NCI-H526 treated with DMSO at 0.1 percent for 48 hours (cell line): ENCODE results near the gene RAB3A.
A peak's percentile ranks its signal among the peaks of the same experiment; 100 is the strongest.

ENCODE experiments used
- DNase-seq: peaks from one replicate; lab custom pipeline; 2025; lab: John Stamatoyannopoulos, UW

RAB3A gene

GRCh38 chr19:18197306-18197705 is 6.5 kb downstream of the RAB3A start:
- no peak for DNase-seq

DNA sequence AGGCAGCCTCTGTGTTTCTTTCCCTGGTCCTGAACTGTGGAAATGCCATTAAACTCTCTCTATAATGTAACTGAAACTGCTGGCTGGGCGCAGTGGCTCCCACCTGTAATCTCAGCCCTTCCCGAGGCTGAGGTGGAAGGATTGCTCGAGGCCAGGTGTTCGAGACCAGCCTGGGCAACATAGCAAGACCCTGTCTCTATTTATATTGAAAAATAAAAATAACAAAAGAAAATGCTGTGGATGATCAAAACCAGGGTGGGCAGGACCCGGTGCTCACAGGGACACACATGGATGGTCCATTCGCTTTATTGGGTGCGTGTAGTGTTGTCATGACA is 7.4 kb downstream of the RAB3A start:
- DNase-seq, result no peak

- DNase-seq, result no peak
Measured at GRCh38 chr19:18194554-18195238, 9.1 kb downstream of the RAB3A start.

DNA sequence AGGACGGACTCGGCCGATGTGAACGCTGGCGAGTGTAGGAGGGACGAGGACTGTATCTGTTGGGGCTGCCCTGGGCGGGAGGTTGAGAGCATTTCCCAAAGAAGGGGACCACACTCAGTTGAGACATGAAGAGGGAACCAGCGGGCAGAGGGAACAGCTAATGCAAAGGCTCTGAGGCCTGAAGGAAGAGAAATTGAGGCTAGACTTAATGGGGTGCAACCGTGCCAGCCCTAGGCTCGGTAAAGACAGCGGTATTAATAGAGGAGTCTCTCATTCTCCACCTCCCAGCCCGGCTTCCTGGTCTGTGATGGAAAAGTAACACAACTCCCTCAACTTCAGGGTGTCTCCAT is 9.7 kb downstream of the RAB3A start:
- no peak for DNase-seq

GRCh38 chr19:18193388-18194180 is 10.3 kb downstream of the RAB3A start:
- DNase-seq, result no peak

DNA sequence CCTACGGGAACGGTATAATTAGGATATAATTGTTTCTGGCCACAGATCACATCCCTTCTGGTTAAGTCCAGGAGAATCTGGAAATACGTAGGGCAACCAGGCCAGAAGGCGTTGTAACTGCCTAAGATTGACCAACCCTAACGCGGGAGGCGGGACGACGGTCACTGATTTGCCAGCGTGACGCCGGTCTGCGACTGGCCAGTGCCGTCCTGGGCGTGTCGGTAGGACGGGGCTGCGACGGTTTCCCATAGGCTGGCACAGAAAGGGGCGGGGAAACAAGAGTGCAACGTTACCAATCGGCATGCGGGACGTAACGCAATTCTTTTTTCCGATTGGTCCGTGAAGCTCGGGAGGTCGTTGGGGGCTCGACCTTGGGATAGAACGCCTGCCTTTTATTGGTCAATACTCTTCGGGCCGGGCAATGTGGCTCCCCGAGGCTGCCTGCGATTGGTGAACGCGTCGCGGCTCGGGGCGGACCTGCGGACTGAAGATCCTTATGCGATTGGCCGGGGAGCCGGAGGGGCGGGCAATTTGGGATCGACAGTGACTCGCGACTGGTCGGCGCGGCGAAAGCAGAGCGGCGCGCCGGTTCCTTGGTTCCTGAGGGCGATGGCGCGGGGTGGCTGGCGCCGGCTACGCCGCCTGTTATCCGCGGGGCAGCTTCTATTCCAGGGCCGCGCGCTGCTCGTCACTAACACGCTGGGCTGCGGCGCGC is 11.0 kb downstream of the RAB3A start, which contains the start of gene MPV17L2:
TSS of gene MPV17L2 (plus strand) at position 546 of the 715 bp plus-strand sequence. CDS start at position 610, 64 bp downstream.
- DNase-seq, result peak; percentile 98

GRCh38 chr19:18191640-18192062 is 12.2 kb downstream of the RAB3A start:
- DNase-seq, result no peak

GRCh38 chr19:18190278-18190677 is 13.6 kb downstream of the RAB3A start:
- DNase-seq, result no peak

- no peak for DNase-seq
Measured at GRCh38 chr19:18185538-18185937, 18.3 kb downstream of the RAB3A start.

DNA sequence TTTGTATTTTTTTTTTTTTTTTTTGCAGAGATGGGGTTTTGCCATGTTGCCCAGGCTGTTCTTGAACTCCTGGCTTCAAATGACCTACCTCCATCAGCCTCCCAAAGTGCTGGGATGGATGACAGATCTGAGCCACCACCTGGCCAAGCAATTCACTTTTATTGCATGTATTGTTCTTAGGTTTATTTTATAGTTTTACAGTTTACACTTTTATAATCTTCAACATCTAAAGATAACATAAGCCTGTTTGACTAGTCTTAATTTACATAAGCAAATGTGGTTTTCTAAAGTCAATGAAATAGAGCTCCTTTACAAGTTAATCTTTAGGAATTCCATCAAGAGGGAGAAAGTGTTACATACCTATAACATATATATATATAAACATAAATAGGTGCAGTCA is 20.3 kb downstream of the RAB3A start:
- DNase-seq, result peak; percentile 20

GRCh38 chr19:18179957-18180356 is 23.9 kb downstream of the RAB3A start:
- DNase-seq, result no peak

- DNase-seq, result no peak
Measured at GRCh38 chr19:18176367-18177310, 27.2 kb downstream of the RAB3A start.

- DNase-seq, result no peak
Measured at GRCh38 chr19:18174983-18175382, 28.9 kb downstream of the RAB3A start.

- no peak for DNase-seq
Measured at GRCh38 chr19:18173572-18174288, 30.1 kb downstream of the RAB3A start, which contains the start of gene IFI30. Gene IFI30 (plus strand): TSS chr19:18173813. CDS start chr19:18173842, 29 bp downstream.

DNA sequence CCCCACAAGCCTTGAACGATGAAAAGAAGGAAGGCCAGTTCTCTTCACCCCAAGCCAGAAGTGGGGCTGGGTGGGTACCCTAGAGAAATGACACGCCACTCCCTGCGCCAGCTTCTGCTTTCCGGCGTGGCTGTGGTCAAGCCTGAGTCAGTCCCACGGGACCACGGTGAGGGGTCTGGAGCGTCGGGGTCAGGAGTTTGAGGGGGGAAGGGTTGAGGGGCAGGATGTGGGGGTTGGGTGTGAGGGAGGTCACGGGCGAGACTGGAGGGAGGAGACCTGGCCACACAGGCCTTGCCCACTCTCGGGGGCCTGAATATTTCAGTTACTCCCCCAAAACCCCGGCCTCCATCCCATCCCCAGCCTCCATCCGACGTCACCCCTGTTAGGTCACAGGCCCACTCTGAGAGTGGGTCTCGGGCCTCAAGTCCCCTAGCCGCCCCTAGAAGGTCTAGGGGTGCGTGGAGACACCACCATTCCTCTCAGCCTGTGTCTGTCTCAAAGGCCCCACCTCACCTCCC is 30.7 kb downstream of the RAB3A start:
- no peak for DNase-seq

GRCh38 chr19:18172331-18173053 is 31.4 kb downstream of the RAB3A start:
- DNase-seq, result no peak

DNA sequence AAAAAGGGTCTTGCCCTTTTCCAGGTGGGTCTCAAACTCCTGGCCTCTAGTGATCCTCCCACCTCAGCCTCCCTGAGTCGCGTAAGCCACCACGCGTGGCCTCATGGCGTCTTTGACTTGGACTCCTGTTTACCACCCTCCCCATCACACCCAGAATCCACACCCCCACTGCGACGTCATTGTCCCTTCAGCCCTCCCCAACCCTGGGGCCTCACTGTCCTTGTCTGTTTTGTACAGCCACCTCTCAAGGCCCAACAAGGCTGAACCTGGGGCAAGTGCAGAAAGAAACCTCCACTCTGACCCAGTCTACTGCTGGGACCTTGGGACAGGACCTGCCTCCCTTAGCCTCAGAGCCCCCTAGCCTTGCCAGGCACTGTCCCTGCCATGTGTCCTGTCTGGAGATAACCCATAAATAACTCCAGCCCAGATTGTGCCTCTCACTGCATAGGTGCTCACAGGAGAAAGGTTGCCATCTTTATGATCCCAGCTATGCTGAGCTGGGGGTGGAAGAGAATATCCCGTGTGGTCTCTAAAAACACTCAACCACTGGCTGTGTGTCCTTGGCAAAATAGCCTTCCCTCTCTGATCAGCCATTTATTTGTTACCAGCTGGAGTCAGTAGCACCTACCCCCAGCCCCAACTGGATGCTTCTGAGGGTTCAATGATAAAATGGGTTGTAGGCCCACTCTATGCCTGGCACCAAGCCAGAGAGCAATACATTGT is 32.1 kb downstream of the RAB3A start:
- no peak for DNase-seq

GRCh38 chr19:18170714-18171255 is 33.1 kb downstream of the RAB3A start:
- DNase-seq, result no peak
